ENCODE data around the gene DTNBP1.

Gene DTNBP1

GRCh38 chr6:15663130-15663871 lies 473 bp upstream of the DTNBP1 start:
- no peak for TF ChIP-seq ZFX (IDR thresholded peaks at IDR 0.05)
- no peak for TF ChIP-seq CTCF (conservative IDR thresholded peaks at IDR 0.05)
- H3K27ac ChIP-seq: peak overlapping the region; percentile 79

GRCh38 chr6:15661853-15662325 lies 939 bp downstream of the DTNBP1 start:
- TF ChIP-seq CTCF (conservative IDR thresholded peaks at IDR 0.05): no peak
- no peak for TF ChIP-seq ZFX (IDR thresholded peaks at IDR 0.05)
- H3K27ac ChIP-seq: peak overlapping the region; percentile 79

GRCh38 chr6:15659181-15659580 lies 3.6 kb downstream of the DTNBP1 start:
- TF ChIP-seq CTCF (conservative IDR thresholded peaks at IDR 0.05): no peak
- no peak for TF ChIP-seq ZFX (IDR thresholded peaks at IDR 0.05)
- no peak overlapping the region for H3K27ac ChIP-seq

- TF ChIP-seq CTCF (conservative IDR thresholded peaks at IDR 0.05): no peak
- no peak for TF ChIP-seq ZFX (IDR thresholded peaks at IDR 0.05)
- no peak overlapping the region for H3K27ac ChIP-seq
Observed at GRCh38 chr6:15658181-15658744, 4.6 kb downstream of the DTNBP1 start.

- TF ChIP-seq CTCF (conservative IDR thresholded peaks at IDR 0.05) (no peak), ZFX (IDR thresholded peaks at IDR 0.05) (no peak)
- no peak overlapping the region for H3K27ac ChIP-seq
Observed at GRCh38 chr6:15657290-15657689, 5.5 kb downstream of the DTNBP1 start.

GRCh38 chr6:15656145-15656544 lies 6.7 kb downstream of the DTNBP1 start:
- no peak overlapping the region for H3K27ac ChIP-seq
- TF ChIP-seq ZFX (IDR thresholded peaks at IDR 0.05) (no peak), CTCF (conservative IDR thresholded peaks at IDR 0.05) (no peak)

GRCh38 chr6:15654250-15654649 lies 8.6 kb downstream of the DTNBP1 start:
- H3K27ac ChIP-seq: no peak overlapping the region
- TF ChIP-seq CTCF (conservative IDR thresholded peaks at IDR 0.05) (no peak), ZFX (IDR thresholded peaks at IDR 0.05) (no peak)
